Brain pericyte (primary cell): ENCODE data around the gene NEGR1.

Source experiments
- DNase-seq: peaks from one replicate; pipeline ENCODE4 v3.0.0-alpha.2; 2012; ENCODE audit warnings: low read depth, low spot score

NEGR1 gene

GRCh38 chr1:72235062-72235461, 47.3 kb downstream of the NEGR1 start:
- no peak for DNase-seq

- DNase-seq, result no peak
These were observed 51.6 kb downstream of the NEGR1 start for GRCh38 chr1:72230746-72231145.

GRCh38 chr1:72229893-72230292, 52.4 kb downstream of the NEGR1 start:
- DNase-seq, result no peak

DNA sequence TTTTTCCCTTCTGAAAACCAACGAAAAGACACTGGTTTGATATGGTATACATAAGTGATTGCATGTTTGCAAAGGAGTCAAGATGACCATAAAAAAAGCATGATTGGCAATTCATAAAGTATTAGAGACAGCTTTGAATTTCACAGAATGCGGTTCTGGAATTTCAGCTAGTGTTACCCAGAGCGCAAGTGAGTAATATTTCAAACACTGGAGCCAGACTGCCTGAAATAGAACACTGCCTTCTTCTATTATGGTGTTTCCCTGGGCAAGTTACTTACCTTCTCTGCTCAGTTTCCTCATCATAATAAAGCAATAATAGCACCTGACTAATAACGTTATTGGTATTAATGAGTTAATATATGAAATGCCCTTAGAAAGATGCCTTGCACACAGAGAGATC, 54.7 kb downstream of the NEGR1 start:
- DNase-seq, result no peak

GRCh38 chr1:72224506-72224905, 57.8 kb downstream of the NEGR1 start:
- no peak for DNase-seq

DNA sequence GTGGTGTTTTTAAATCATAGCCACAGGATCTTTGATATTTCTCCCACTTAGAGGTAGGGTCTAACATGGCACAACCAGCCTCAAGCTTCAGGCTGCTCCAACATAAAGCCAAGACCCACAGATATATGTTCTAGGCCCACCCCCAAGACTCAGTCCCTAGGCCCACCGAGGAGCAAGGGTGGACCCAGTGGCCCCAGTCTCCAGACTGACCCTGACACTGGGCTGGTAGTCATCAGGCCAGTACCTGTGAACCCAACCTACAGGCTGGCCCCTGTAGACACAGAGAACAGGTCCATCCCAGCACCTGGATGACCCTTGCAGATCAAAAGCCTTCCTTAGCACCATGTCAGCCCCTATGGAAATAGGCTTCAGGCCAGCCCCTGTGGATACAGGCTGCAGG, 60.5 kb downstream of the NEGR1 start:
- DNase-seq, result no peak

- DNase-seq, result no peak
These were observed 64.1 kb downstream of the NEGR1 start for GRCh38 chr1:72218141-72218739.

GRCh38 chr1:72207059-72207458, 75.3 kb downstream of the NEGR1 start:
- no peak for DNase-seq

- no peak for DNase-seq
These were observed 79.6 kb downstream of the NEGR1 start for GRCh38 chr1:72202761-72203160.

DNA sequence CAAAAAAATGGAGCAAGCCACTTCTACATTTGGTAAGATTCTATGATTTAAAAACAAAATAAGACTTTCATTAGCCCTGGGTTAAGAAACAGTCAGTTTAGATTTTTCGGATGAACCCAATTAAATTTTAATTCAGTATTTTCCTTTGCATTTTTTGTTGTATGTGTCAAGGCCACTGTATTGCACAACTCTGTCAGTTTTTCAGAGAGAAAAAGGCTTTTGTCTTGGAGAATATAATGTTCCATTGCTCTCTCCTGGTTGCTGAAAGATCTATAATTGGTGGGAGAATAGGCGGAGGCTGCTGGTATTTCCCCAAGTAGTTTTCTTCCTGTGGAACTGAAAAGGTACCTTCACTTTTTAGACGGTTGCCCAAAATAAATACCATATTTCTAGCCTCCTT, 84.6 kb downstream of the NEGR1 start:
- DNase-seq, result no peak

GRCh38 chr1:72186733-72187307, 95.5 kb downstream of the NEGR1 start:
- DNase-seq, result no peak

- DNase-seq, result no peak
These were observed 98.1 kb downstream of the NEGR1 start for GRCh38 chr1:72184099-72184701.

DNA sequence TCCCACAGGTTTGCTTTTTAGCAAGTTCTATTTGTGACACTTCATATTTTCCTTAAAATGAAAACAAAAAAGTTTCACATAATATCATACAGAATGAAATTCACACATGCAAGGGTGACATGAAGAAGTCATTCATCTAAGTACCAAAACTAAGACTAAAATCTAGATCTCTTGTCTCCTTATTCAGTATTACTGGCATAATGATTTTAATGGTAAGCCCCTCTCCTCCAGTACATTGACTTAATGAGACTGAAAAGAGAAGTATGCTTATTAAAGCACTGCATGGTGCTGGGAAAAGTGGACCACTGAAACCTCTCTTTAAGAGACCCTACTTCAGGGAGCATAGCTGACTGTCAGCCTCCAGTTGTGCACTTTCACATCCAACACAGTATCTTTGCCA, 99.5 kb downstream of the NEGR1 start:
- no peak for DNase-seq

- no peak for DNase-seq
These were observed 104.1 kb downstream of the NEGR1 start for GRCh38 chr1:72178266-72178665.

GRCh38 chr1:72177711-72178110, 104.6 kb downstream of the NEGR1 start:
- DNase-seq, result no peak

GRCh38 chr1:72170246-72170645, 112.1 kb downstream of the NEGR1 start:
- no peak for DNase-seq

DNA sequence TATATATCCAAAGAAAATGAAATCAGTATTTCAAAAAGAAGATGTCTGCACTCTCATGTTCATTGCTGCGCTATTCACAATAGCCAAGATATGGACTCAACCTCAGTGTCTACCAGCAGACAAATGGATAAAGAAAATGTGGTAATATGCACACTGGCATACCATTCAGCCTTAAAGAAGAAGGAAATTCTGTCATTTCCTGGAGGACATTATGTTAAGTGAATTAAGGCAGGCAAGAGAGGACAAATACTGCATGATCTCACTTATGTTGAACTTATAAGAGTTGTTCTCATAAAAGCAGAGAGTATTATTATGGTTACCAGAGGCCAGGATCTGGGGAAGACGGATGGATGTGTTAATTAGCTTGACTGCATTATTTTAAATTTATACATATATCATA, 115.9 kb downstream of the NEGR1 start:
- DNase-seq, result no peak

- DNase-seq, result no peak
These were observed 131.8 kb downstream of the NEGR1 start for GRCh38 chr1:72150508-72150907.

- no peak for DNase-seq
These were observed 140.5 kb downstream of the NEGR1 start for GRCh38 chr1:72141875-72142274.

DNA sequence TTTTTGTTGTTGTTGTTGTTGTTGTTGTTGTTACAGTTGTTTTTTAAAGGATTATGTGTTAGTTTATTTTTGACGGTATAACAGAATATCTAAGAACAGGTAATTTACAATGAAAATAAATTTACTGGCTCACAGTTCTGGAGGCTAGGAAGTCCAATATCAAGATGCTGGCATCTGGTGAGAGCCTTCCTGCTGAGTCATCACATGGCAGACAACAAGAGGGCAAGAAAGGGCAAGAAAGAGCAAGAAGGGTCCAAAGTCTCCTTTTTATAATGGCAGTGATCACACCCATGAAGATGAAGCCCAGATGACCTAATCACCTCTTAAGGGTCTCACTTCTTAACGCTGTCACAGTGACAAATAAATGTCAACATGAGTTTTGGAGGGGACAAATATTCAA, 142.1 kb downstream of the NEGR1 start:
- no peak for DNase-seq

- DNase-seq, result no peak
These were observed 144.7 kb downstream of the NEGR1 start for GRCh38 chr1:72137656-72138055.

DNA sequence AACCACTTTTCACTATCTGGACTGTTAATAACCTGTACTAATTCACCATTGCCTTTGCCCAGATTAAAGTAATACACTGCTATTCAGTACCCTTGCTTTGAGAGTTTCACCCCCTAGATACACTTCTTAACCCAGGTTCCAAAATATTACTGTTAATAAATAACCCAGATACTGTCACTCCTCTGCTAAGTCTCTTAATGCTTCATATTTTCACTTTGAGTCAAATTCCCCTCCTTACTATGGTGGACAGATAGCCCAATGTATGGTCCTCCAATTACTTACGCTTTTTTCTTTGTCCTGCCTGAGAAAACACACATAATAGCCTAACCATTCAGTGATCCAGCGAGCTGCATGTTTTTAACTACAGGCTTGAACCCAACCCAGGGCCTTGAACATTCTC, 152.5 kb downstream of the NEGR1 start:
- DNase-seq, result no peak

DNA sequence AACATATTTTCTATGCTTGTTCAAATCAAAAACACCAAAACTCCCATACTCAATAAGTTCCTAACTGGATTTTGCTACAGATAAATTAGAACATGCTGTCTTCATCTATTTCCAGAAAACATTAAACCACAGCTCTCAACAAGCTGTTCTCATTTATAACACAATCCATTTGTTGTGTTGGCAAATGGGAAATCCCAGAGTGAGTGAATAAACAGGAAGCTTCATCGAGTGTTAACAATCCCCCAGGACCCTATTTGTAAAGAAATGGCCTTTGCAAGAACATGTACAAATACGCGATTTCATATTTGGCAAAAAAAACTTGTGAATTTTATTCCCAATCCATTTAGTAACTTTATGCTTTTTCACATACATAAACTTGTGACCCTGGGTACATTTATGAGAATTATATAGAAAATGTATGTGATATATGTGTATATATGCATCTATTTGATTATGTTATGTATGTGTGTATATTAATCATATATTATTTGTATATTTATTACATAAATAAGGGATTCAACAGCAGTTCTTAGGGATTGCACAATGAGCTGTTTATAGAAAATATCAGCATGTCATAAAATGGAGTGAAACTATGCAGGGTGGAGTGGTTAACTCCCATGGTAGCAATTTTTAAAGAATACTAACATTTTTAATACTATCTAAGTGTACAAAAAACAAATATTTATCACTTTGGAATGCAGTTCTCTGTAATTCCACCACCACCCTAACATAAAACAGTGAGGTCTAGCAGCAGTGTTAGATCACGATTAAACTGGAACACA, 160.0 kb downstream of the NEGR1 start:
- no peak for DNase-seq
